Measurements from ENCODE around the gene OR10V1. TPM values are rescaled to one million over a fixed set of nuclear protein-coding genes. Genes with fewer than 3 reads are reported as not detected.

Gene OR10V1
- total RNA-seq, 4 donors from 2014 or later, result not detected

DNA sequence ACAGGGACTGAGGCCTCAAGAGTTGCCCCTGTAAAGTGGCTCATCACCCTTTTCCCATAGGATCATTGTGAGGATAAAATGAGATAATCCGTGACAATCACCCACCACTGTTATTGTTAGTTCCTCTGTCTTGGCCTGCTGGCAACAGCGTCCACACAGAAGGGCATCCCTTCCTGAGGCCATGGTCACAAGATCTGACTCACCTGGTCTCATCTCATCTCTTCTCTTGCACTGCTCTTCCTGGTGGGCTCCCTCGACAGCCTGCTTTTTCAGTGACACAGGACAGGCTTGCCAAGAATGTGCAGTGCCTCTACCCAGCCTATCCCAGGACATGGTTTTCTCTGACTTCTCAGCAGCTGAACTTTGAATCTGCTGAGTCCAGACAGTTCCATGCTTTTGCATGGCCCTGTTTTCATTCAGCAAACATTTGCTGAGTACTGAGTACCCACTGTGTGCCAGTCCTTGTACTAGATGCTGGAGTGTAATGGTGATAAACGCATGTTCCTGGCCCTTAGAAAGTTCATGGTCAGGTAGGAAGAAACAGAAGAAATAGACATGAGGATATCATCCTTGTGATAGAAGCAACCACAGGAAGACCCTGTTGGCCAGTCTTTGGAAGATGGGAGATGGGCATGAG, 44.9 kb upstream of the OR10V1 start:
- no peak for DNase-seq
- no peak for TF ChIP-seq POLR2AphosphoS5 (IDR thresholded peaks at IDR 0.05)
- TF ChIP-seq, protein P1, sequence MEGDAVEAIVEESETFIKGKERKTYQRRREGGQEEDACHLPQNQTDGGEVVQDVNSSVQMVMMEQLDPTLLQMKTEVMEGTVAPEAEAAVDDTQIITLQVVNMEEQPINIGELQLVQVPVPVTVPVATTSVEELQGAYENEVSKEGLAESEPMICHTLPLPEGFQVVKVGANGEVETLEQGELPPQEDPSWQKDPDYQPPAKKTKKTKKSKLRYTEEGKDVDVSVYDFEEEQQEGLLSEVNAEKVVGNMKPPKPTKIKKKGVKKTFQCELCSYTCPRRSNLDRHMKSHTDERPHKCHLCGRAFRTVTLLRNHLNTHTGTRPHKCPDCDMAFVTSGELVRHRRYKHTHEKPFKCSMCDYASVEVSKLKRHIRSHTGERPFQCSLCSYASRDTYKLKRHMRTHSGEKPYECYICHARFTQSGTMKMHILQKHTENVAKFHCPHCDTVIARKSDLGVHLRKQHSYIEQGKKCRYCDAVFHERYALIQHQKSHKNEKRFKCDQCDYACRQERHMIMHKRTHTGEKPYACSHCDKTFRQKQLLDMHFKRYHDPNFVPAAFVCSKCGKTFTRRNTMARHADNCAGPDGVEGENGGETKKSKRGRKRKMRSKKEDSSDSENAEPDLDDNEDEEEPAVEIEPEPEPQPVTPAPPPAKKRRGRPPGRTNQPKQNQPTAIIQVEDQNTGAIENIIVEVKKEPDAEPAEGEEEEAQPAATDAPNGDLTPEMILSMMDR (IDR thresholded peaks at IDR 0.05), result no peak
- TF ChIP-seq POLR2A (IDR thresholded peaks at IDR 0.05), result no peak
- no peak for TF ChIP-seq EP300 (IDR thresholded peaks at IDR 0.05; ENCODE audit: low read depth)
- no peak overlapping the region for H3K27ac ChIP-seq
- H3K4me1 ChIP-seq, result peaks cover 3 to 33% (median 16%) of the 10 kb centered on the region in 4 donors
- in situ Hi-C loops (cut with MboI; ENCODE audit: low pct_ligation_motif_present in 1 of 4, low pct_unique_long_range_greater_than_20kb in 1 of 4, low sequenced_read_pairs in 3 of 4), result loop anchor here in 3 of 4 donors (5.0 to 10.0 kb wide), 2 partner anchors 44 to 46 kb away; no protein-coding TSS in a partner anchor
- intact Hi-C loops (cut with DNase I; ENCODE audit: low total_unique reads), result loop anchor here (5.0 kb wide), 2 partner anchors 44 to 1074 kb away; no protein-coding TSS in a partner anchor
- 88 to 100% methylated on average over 2 to 4 of the region's 4 CpGs for WGBS, 2 donors (ENCODE audit: low coverage in 1 of 2)
- no peak overlapping the region for H3K4me3 ChIP-seq
- no peaks in the 10 kb centered on the region for H3K27me3 ChIP-seq
- no peaks in the 10 kb centered on the region for H3K9me3 ChIP-seq
- H3K36me3 ChIP-seq, result peaks cover 0 to 4% (median 0%) of the 10 kb centered on the region in 4 donors

DNA sequence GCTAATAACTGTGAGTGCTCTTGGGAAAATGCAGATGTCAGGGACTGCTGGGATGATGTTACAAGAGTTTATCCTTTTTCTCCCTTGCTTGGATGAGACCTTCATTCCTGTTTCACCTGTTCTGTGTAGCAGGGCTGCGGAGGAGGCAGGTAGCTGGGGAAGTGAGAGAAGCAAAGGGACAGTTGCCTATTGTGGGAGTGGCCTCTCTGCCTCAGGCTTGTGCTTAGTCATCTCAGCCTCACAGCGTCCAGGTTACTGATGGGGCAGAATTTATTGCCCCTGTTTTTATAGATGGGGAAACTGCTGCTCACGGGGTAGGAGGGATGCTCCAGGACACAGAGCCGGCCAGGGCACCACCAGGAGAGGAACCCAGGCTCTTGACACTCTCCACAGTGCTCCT, 43.2 kb upstream of the OR10V1 start:
- in situ Hi-C loops (cut with MboI; ENCODE audit: low pct_ligation_motif_present in 1 of 4, low pct_unique_long_range_greater_than_20kb in 1 of 4, low sequenced_read_pairs in 3 of 4), result loop anchor here in 3 of 4 donors (5.0 to 10.0 kb wide), 2 partner anchors 45 to 48 kb away; no protein-coding TSS in a partner anchor

DNA sequence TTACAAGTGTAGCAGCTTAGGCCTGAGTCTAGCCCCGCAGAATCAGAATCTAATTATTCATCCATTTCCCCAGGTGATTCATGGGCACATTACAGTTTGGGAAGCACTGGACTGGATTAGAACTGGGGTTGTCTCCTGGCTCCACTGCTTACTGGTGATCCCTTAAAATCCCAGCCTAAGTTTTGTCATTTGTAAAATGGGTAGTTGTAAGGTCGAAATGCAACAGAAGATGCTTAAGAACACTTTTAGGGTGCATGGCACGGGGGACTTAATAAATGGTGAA, 42.9 kb upstream of the OR10V1 start:
- H3K4me3 ChIP-seq, result peak overlapping the region in 2 of 4 donors; percentile 80 to 91
- in situ Hi-C loops (cut with MboI; ENCODE audit: low pct_ligation_motif_present in 1 of 4, low pct_unique_long_range_greater_than_20kb in 1 of 4, low sequenced_read_pairs in 3 of 4) (loop anchor here in 3 of 4 donors (5.0 to 10.0 kb wide), 2 partner anchors 46 to 48 kb away; no protein-coding TSS in a partner anchor), intact Hi-C loops (cut with DNase I; ENCODE audit: low total_unique reads) (loop anchor here (5.0 kb wide), 2 partner anchors 46 to 1076 kb away; no protein-coding TSS in a partner anchor)
- H3K27ac ChIP-seq, result peak overlapping the region; percentile 94 to 98 (median 96)
- DNase-seq, result no peak
- no peaks in the 10 kb centered on the region for H3K27me3 ChIP-seq
- H3K9me3 ChIP-seq, result no peaks in the 10 kb centered on the region
- no peaks in the 10 kb centered on the region for H3K36me3 ChIP-seq
- H3K4me1 ChIP-seq, result peaks cover 3 to 24% (median 16%) of the 10 kb centered on the region in 4 donors
- WGBS, 2 donors (ENCODE audit: low coverage in 1 of 2), result 33% methylated on average over 3 of the region's 3 CpGs
- TF ChIP-seq, protein P1 (IDR thresholded peaks at IDR 0.05), result no peak
- TF ChIP-seq POLR2A (IDR thresholded peaks at IDR 0.05) (no peak), POLR2AphosphoS5 (IDR thresholded peaks at IDR 0.05) (no peak), EP300 (IDR thresholded peaks at IDR 0.05; ENCODE audit: low read depth) (no peak)

More for the DNA sequence above, 43.2 kb upstream of the OR10V1 start:
- Histone ChIP-seq H3K27me3 (no peaks in the 10 kb centered on the region), H3K4me1 (peaks cover 3 to 28% (median 16%) of the 10 kb centered on the region in 4 donors), H3K27ac (peak overlapping the region; percentile 94 to 98 (median 96)), H3K4me3 (peak overlapping the region in 1 of 4 donors; percentile 80), H3K36me3 (no peaks in the 10 kb centered on the region), H3K9me3 (no peaks in the 10 kb centered on the region)
- TF ChIP-seq, protein P1 (IDR thresholded peaks at IDR 0.05), result no peak
- TF ChIP-seq POLR2A (IDR thresholded peaks at IDR 0.05) (peak; percentile 53), EP300 (IDR thresholded peaks at IDR 0.05; ENCODE audit: low read depth) (no peak), POLR2AphosphoS5 (IDR thresholded peaks at IDR 0.05) (peak in 2 of 3 donors; percentile 33 to 86)
- DNase-seq, result peak; percentile 77
- WGBS, 2 donors (ENCODE audit: low coverage in 1 of 2), result 25% methylated on average over 4 of the region's 4 CpGs; no CpG with 5 or more reads in 1 of the 2 donors
- intact Hi-C loops (cut with DNase I; ENCODE audit: low total_unique reads), result loop anchor here (5.0 kb wide), 2 partner anchors 45 to 1075 kb away; no protein-coding TSS in a partner anchor

Measured in transverse colon (tissue), 4 donors.